KOPT-K1 (cell line): ENCODE data around the gene CCT7.

ENCODE experiments used
- H3K27ac ChIP-seq: fragments of 200-600 bp; sonication (generic); 2 replicates; pipeline ENCODE4 v1.5.1; 2016; ENCODE audit warnings: antibody characterized with exemption, mild to moderate bottlenecking, low read depth, low read length; ENCODE audit not compliant: poor library complexity, severe bottlenecking
- H3K36me3 ChIP-seq: fragments of 200-600 bp; sonication (generic); 2 replicates; pipeline ENCODE4 v1.5.1; 2017; ENCODE audit warnings: antibody characterized with exemption, mild to moderate bottlenecking, low read length, moderate library complexity; ENCODE audit not compliant: insufficient read depth
- H3K9me3 ChIP-seq: fragments of 200-600 bp; sonication (generic); 2 replicates; pipeline ENCODE4 v1.5.1; 2017; ENCODE audit warnings: antibody characterized with exemption, low read length, mild to moderate bottlenecking; ENCODE audit not compliant: insufficient read depth, poor library complexity, severe bottlenecking

CCT7 gene

GRCh38 chr2:73239776-73240175, 5.7 kb downstream of the CCT7 start:
- Histone ChIP-seq H3K36me3 (peaks cover 95% of the 10 kb centered on the region), H3K9me3 (no peaks in the 10 kb centered on the region), H3K27ac (no peak overlapping the region)

- no peak overlapping the region for H3K27ac ChIP-seq
- no peaks in the 10 kb centered on the region for H3K9me3 ChIP-seq
- peaks cover 100% of the 10 kb centered on the region for H3K36me3 ChIP-seq
These were observed 9.9 kb downstream of the CCT7 start for GRCh38 chr2:73243884-73244570.

DNA sequence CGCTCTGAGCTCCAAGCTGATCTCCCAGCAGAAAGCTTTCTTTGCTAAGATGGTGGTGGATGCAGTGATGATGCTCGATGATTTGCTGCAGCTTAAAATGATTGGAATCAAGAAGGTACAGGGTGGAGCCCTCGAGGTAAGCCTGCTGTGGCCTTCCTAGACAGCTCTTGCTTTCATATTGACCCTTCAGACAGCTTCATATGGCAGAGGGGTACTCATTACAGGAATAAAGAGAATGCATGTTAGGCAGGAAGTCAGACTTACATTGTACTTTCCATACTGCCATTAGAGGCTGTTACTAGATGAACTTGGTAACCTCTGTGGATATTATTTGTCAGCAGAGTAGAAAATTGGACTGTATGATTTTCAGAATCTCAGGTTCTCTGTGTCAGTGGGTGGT, 10.5 kb downstream of the CCT7 start:
- H3K9me3 ChIP-seq, result no peaks in the 10 kb centered on the region
- H3K36me3 ChIP-seq, result peaks cover 100% of the 10 kb centered on the region
- no peak overlapping the region for H3K27ac ChIP-seq

- peaks cover 100% of the 10 kb centered on the region for H3K36me3 ChIP-seq
- H3K27ac ChIP-seq, result no peak overlapping the region
- H3K9me3 ChIP-seq, result no peaks in the 10 kb centered on the region
These were observed 12.7 kb downstream of the CCT7 start for GRCh38 chr2:73246850-73247249.

- Histone ChIP-seq H3K36me3 (peaks cover 100% of the 10 kb centered on the region), H3K27ac (no peak overlapping the region), H3K9me3 (no peaks in the 10 kb centered on the region)
These were observed 15.5 kb downstream of the CCT7 start for GRCh38 chr2:73249636-73250035.

- Histone ChIP-seq H3K9me3 (no peaks in the 10 kb centered on the region), H3K36me3 (peaks cover 100% of the 10 kb centered on the region), H3K27ac (no peak overlapping the region)
These were observed 17.1 kb downstream of the CCT7 start for GRCh38 chr2:73250872-73251846.

- Histone ChIP-seq H3K27ac (no peak overlapping the region), H3K9me3 (no peaks in the 10 kb centered on the region), H3K36me3 (peaks cover 97% of the 10 kb centered on the region)
These were observed 18.3 kb downstream of the CCT7 start for GRCh38 chr2:73252238-73253027.

GRCh38 chr2:73253400-73253799, 19.3 kb downstream of the CCT7 start:
- peaks cover 94% of the 10 kb centered on the region for H3K36me3 ChIP-seq

GRCh38 chr2:73253901-73254300, 19.8 kb downstream of the CCT7 start:
- H3K27ac ChIP-seq, result no peak overlapping the region
- no peaks in the 10 kb centered on the region for H3K9me3 ChIP-seq
- H3K36me3 ChIP-seq, result peaks cover 94% of the 10 kb centered on the region

More at GRCh38 chr2:73253400-73253799, 19.3 kb downstream of the CCT7 start:
- H3K9me3 ChIP-seq, result no peaks in the 10 kb centered on the region
- no peak overlapping the region for H3K27ac ChIP-seq

DNA sequence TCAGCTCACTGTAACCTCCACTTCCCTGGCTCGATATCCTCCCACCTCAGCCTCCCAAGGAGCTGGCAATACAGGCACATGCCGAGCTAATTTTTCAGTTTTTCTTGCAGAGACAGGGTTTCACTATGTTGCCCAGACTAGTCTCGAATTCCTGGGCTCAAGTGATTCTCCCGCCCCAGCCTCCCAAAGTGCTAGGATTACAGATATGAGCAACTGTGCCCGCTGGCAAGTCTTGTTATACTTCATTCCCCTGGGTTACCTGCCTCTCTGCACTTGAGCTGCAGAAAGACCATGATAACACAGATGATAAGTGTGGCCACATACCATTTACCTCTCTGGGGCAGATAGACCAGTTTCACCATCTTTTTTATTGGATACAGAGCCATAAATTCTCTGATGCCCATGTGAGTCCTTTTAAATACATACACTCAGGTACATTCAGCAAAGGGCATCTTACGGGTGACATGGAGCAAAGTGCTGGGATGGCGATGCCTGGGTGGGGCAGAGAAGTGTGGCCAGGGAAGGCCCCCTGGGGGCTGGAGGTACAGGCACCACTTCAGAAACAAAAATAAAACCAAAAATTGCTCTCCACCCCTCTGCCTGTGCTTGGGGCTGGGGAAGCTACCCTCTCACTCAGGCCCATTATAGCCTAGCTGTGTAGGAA, 20.4 kb downstream of the CCT7 start:
- no peak overlapping the region for H3K27ac ChIP-seq
- peaks cover 94% of the 10 kb centered on the region for H3K36me3 ChIP-seq
- no peaks in the 10 kb centered on the region for H3K9me3 ChIP-seq

DNA sequence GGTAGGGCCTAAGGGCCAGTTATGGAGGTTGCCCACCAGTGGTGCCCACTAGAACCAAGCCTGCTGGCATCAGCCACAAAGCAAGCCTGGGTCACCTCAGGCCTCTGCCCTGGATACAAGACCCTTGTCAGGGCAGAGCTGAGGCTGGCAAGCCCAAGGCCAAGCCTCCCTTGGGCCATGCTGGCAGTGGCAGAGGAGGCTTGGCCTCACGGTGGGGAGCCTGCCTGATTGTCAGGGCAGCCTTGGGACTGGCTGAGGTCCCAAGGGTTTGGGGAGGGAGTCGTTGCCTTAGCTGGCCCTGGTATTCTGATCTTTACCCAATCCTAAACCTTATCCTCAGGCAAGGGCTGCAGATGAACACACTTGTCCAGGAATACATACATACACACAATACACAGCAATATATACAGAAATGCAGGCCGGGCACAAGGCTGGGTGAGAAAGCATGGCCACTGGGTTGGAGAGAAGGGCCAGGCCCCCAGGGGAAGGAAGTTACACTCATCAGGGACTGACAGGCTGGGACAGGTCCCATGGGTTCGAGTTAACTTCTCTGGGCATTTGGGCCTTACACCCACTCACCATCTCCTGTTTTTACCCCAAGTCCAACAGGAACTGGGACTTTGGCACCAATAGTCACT, 21.0 kb downstream of the CCT7 start:
- H3K27ac ChIP-seq, result no peak overlapping the region
- no peaks in the 10 kb centered on the region for H3K9me3 ChIP-seq
- H3K36me3 ChIP-seq, result peaks cover 94% of the 10 kb centered on the region

- Histone ChIP-seq H3K9me3 (no peaks in the 10 kb centered on the region), H3K36me3 (peaks cover 94% of the 10 kb centered on the region), H3K27ac (no peak overlapping the region)
These were observed 22.0 kb downstream of the CCT7 start for GRCh38 chr2:73255907-73256617.

DNA sequence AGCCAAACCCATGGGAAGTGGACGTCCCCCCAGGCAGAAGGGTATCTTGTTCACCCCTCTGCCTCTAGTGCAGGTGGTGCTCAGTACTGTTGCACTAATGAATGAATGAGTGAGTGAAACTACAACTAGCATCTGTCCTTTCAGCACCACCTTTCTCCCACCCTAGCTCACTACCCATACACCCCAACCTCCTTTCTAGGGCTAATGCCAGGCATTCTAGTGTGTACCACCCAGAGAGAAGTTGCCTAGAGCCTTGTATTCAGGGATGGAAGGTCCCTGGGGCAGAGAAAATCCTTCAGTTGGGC, 22.5 kb downstream of the CCT7 start:
- peaks cover 93% of the 10 kb centered on the region for H3K36me3 ChIP-seq
- H3K9me3 ChIP-seq, result no peaks in the 10 kb centered on the region
- no peak overlapping the region for H3K27ac ChIP-seq

DNA sequence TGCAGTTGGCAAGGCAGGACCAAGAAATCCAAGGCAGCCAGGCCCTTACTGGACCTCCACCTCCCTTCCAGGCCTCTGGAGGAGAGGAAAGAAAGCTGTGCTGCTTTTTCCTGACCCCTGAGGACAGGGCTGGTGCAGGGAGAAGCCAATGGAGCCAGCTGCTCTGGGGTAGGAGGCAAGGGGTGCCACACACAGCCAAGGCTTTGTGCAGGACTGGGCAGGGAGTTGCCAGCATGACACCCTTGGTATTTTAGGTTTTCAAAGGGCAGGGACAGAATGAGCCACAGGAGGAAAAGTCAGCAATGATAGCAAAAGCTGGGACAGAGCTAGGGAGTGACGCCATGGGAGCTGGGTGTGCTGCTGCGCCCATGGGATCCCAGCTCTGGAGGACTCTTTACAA, 22.9 kb downstream of the CCT7 start:
- Histone ChIP-seq H3K9me3 (no peaks in the 10 kb centered on the region), H3K27ac (no peak overlapping the region), H3K36me3 (peaks cover 91% of the 10 kb centered on the region)
